ENCODE results near the gene CTRB1. TPM values are rescaled to one million over a fixed set of nuclear protein-coding genes. Genes with fewer than 3 reads are reported as not detected.

Gene CTRB1
- total RNA-seq, 4 donors from 2014 or later: not detected

- no peaks in the 10 kb centered on the region for H3K36me3 ChIP-seq
- H3K4me1 ChIP-seq: peaks cover 0 to 24% (median 4%) of the 10 kb centered on the region in 3 donors
- no peaks in the 10 kb centered on the region for H3K9me3 ChIP-seq
- no peak for TF ChIP-seq POLR2A (IDR thresholded peaks at IDR 0.05)
- TF ChIP-seq, protein P1, sequence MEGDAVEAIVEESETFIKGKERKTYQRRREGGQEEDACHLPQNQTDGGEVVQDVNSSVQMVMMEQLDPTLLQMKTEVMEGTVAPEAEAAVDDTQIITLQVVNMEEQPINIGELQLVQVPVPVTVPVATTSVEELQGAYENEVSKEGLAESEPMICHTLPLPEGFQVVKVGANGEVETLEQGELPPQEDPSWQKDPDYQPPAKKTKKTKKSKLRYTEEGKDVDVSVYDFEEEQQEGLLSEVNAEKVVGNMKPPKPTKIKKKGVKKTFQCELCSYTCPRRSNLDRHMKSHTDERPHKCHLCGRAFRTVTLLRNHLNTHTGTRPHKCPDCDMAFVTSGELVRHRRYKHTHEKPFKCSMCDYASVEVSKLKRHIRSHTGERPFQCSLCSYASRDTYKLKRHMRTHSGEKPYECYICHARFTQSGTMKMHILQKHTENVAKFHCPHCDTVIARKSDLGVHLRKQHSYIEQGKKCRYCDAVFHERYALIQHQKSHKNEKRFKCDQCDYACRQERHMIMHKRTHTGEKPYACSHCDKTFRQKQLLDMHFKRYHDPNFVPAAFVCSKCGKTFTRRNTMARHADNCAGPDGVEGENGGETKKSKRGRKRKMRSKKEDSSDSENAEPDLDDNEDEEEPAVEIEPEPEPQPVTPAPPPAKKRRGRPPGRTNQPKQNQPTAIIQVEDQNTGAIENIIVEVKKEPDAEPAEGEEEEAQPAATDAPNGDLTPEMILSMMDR (IDR thresholded peaks at IDR 0.05): no peak
- no peak for DNase-seq
- peaks cover 0 to 55% (median 0%) of the 10 kb centered on the region in 4 donors for H3K27me3 ChIP-seq
- no peak overlapping the region for H3K27ac ChIP-seq
- no peak overlapping the region for H3K4me3 ChIP-seq
- 39 to 69% methylated on average over 9 to 13 of the region's 14 CpGs for WGBS, 2 donors
- intact Hi-C loops (cut with DNase I): no loop called here
Measured at GRCh38 chr16:75197522-75198134, 21.2 kb upstream of the CTRB1 start.

GRCh38 chr16:75198135-75198600 is 20.6 kb upstream of the CTRB1 start:
- intact Hi-C loops (cut with DNase I): no loop called here
- H3K4me3 ChIP-seq: no peak overlapping the region
- H3K27ac ChIP-seq: no peak overlapping the region
- H3K27me3 ChIP-seq: peaks cover 0 to 55% (median 0%) of the 10 kb centered on the region in 4 donors
- peaks cover 0 to 18% (median 0%) of the 10 kb centered on the region in 3 donors for H3K4me1 ChIP-seq
- no peaks in the 10 kb centered on the region for H3K9me3 ChIP-seq
- no peak for DNase-seq
- no peaks in the 10 kb centered on the region for H3K36me3 ChIP-seq
- 28 to 34% methylated on average over 11 to 18 of the region's 18 CpGs for WGBS, 2 donors
- no peak for TF ChIP-seq POLR2A (IDR thresholded peaks at IDR 0.05)
- TF ChIP-seq, protein P1 (IDR thresholded peaks at IDR 0.05): no peak

DNA sequence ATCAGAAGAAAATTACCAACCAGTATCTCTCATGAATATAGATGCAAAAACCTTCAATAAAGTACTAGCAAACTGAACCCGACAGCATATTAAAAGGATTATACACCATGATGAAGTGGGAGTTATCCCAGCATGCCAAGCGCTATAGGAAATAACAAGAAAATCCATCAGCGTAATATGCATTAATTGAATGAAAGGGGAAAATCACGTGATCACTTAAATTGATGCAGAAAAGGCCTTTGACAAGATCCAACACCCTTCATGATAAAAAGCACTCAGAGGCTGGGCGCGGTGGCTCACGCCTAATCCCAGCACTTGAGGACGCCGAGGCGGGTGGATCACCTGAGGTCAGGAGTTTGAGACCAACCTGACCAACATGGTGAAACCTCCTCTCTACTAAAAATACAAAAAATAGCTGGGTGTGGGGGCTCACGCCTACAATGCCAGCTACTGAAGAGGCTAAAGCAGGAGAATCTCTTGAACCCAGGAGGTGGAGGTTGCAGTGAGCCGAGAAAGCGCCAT is 16.7 kb upstream of the CTRB1 start:
- 88 to 92% methylated on average over 13 of the region's 13 CpGs for WGBS, 2 donors
- Histone ChIP-seq H3K36me3 (no peaks in the 10 kb centered on the region), H3K4me3 (no peak overlapping the region), H3K4me1 (peaks cover 0 to 14% (median 0%) of the 10 kb centered on the region in 3 donors), H3K27me3 (peaks cover 0 to 38% (median 0%) of the 10 kb centered on the region in 4 donors), H3K9me3 (no peaks in the 10 kb centered on the region), H3K27ac (no peak overlapping the region)
- intact Hi-C loops (cut with DNase I): loop anchor here (10.0 kb wide), 1 partner anchor 183 kb away; no protein-coding TSS in a partner anchor
- TF ChIP-seq POLR2A (IDR thresholded peaks at IDR 0.05): no peak
- TF ChIP-seq, protein P1 (IDR thresholded peaks at IDR 0.05): no peak
- DNase-seq: no peak

DNA sequence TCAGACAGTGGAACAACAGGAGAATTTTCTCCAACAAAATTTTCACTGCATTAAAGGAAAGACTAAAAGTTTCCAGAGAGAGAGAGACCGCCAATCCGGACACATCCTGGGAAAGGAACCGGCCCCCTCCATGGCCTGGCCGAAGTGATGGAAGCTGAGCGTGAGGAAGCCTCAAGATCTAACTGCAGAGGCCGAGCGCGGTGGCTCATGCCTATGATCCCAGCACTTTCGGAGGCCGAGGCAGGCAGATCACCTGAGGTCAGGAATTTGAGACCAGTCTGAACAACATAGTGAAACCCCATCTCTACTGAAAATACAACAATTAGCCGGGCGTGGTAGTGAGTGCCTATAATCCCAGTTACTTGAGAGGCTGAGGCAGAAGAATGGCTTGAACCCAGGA is 15.7 kb upstream of the CTRB1 start:
- no peaks in the 10 kb centered on the region for H3K36me3 ChIP-seq
- intact Hi-C loops (cut with DNase I): loop anchor here (10.0 kb wide), 1 partner anchor 182 kb away; no protein-coding TSS in a partner anchor
- no peak overlapping the region for H3K27ac ChIP-seq
- TF ChIP-seq, protein P1 (IDR thresholded peaks at IDR 0.05): no peak
- TF ChIP-seq POLR2A (IDR thresholded peaks at IDR 0.05): no peak
- H3K4me1 ChIP-seq: peaks cover 0 to 13% (median 0%) of the 10 kb centered on the region in 3 donors
- DNase-seq: no peak
- WGBS, 2 donors: 85 to 90% methylated on average over 10 to 12 of the region's 12 CpGs
- no peak overlapping the region for H3K4me3 ChIP-seq
- peaks cover 0 to 32% (median 0%) of the 10 kb centered on the region in 4 donors for H3K27me3 ChIP-seq
- H3K9me3 ChIP-seq: no peaks in the 10 kb centered on the region
